ENCODE data around the gene OSBPL6. TPM values are rescaled to one million over a fixed set of nuclear protein-coding genes. Genes with fewer than 3 reads are reported as not detected.
"Not testable (repeated sequence)": the region's sequence is repeated elsewhere in the genome, so short reads cannot be mapped to it uniquely, and the experiment has no call there.

Gene OSBPL6
- total and polyA plus RNA-seq, 3 donors from 2014 or later: 1.7 to 3.8 (median 2.6) TPM

GRCh38 chr2:178345951-178346350 lies 151.6 kb downstream of the OSBPL6 start:
- Histone ChIP-seq H3K27me3 (no peaks in the 10 kb centered on the region), H3K4me3 (no peak overlapping the region), H3K36me3 (ENCODE audit: low read depth, missing control alignments) (no peaks in the 10 kb centered on the region), H3K9me3 (no peaks in the 10 kb centered on the region), H3K27ac (no peak overlapping the region), H3K4me1 (no peaks in the 10 kb centered on the region)
- no peak for TF ChIP-seq POLR2A (IDR thresholded peaks at IDR 0.05)
- TF ChIP-seq, protein P1, sequence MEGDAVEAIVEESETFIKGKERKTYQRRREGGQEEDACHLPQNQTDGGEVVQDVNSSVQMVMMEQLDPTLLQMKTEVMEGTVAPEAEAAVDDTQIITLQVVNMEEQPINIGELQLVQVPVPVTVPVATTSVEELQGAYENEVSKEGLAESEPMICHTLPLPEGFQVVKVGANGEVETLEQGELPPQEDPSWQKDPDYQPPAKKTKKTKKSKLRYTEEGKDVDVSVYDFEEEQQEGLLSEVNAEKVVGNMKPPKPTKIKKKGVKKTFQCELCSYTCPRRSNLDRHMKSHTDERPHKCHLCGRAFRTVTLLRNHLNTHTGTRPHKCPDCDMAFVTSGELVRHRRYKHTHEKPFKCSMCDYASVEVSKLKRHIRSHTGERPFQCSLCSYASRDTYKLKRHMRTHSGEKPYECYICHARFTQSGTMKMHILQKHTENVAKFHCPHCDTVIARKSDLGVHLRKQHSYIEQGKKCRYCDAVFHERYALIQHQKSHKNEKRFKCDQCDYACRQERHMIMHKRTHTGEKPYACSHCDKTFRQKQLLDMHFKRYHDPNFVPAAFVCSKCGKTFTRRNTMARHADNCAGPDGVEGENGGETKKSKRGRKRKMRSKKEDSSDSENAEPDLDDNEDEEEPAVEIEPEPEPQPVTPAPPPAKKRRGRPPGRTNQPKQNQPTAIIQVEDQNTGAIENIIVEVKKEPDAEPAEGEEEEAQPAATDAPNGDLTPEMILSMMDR (IDR thresholded peaks at IDR 0.05): no peak
- DNase-seq: no peak
- 87 to 93% methylated on average over 2 of the region's 2 CpGs for WGBS, 2 donors
- intact Hi-C loops (cut with DNase I; ENCODE audit: low total_unique reads): no loop called here

- Histone ChIP-seq H3K36me3 (ENCODE audit: low read depth, missing control alignments) (no peaks in the 10 kb centered on the region), H3K27me3 (no peaks in the 10 kb centered on the region), H3K9me3 (no peaks in the 10 kb centered on the region), H3K4me3 (no peak overlapping the region), H3K27ac (no peak overlapping the region), H3K4me1 (no peaks in the 10 kb centered on the region)
- intact Hi-C loops (cut with DNase I; ENCODE audit: low total_unique reads): no loop called here
- DNase-seq: no peak
- TF ChIP-seq POLR2A (IDR thresholded peaks at IDR 0.05): no peak
- TF ChIP-seq, protein P1 (IDR thresholded peaks at IDR 0.05): no peak
- WGBS, 2 donors: 82 to 85% methylated on average over 3 of the region's 3 CpGs
These were observed 155.7 kb downstream of the OSBPL6 start for GRCh38 chr2:178350051-178350450.

DNA sequence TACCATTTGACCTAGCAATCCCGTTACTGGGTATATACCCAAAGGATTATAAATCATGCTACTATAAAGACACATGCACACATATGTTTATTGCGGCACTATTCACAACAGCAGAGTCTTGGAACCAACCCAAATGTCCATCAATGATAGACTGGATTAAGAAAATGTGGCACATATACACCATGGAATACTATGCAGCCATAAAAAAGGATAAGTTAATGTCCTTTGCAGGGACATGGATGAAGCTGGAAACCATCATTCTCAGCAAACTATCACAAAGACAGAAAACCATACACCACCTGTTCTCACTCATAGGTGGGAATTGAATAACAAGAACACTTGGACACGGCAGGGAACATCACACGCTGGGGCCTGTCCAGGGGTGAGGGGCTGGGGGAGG lies 163.4 kb downstream of the OSBPL6 start:
- H3K27me3 ChIP-seq; DNase-seq; H3K36me3 ChIP-seq (ENCODE audit: low read depth, missing control alignments); H3K4me3 ChIP-seq; intact Hi-C loops (cut with DNase I; ENCODE audit: low total_unique reads); H3K27ac ChIP-seq; H3K9me3 ChIP-seq; H3K4me1 ChIP-seq: not testable (repeated sequence)
- 97 to 98% methylated on average over 4 of the region's 4 CpGs for whole genome bisulfite sequencing, 2 donors

GRCh38 chr2:178359192-178359912 lies 165.0 kb downstream of the OSBPL6 start:
- Histone ChIP-seq H3K27ac (no peak overlapping the region), H3K27me3 (no peaks in the 10 kb centered on the region), H3K4me3 (no peak overlapping the region), H3K36me3 (ENCODE audit: low read depth, missing control alignments) (no peaks in the 10 kb centered on the region), H3K4me1 (no peaks in the 10 kb centered on the region), H3K9me3 (no peaks in the 10 kb centered on the region)
- no peak for DNase-seq
- intact Hi-C loops (cut with DNase I; ENCODE audit: low total_unique reads): no loop called here
- WGBS, 2 donors: 93 to 96% methylated on average over 7 of the region's 7 CpGs
- no peak for TF ChIP-seq POLR2A (IDR thresholded peaks at IDR 0.05)
- TF ChIP-seq, protein P1 (IDR thresholded peaks at IDR 0.05): no peak

DNA sequence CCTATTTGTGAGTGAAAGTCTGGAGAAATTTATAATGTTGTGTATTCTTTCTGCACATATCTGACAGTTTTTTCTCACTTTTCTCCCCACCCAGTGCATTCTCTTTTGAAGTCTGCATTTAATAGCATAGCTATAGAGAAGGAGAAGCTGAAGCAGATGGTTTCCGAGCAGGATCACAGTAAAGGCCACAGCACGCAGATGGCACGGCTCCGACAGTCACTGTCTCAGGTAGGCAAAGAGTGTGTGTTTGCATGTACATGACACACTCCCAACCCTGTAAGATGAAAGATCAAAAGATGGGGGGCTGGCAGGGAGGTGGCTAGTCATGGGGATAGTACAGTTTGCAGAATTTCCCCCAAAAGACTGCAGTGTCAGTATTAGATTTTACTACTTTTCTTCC lies 167.3 kb downstream of the OSBPL6 start:
- H3K36me3 ChIP-seq (ENCODE audit: low read depth, missing control alignments): no peaks in the 10 kb centered on the region
- H3K4me1 ChIP-seq: no peaks in the 10 kb centered on the region
- H3K27me3 ChIP-seq: no peaks in the 10 kb centered on the region
- H3K27ac ChIP-seq: no peak overlapping the region
- intact Hi-C loops (cut with DNase I; ENCODE audit: low total_unique reads): no loop called here
- WGBS, 2 donors: 98% methylated on average over 4 of the region's 4 CpGs
- TF ChIP-seq, protein P1 (IDR thresholded peaks at IDR 0.05): no peak
- TF ChIP-seq POLR2A (IDR thresholded peaks at IDR 0.05): no peak
- H3K4me3 ChIP-seq: no peak overlapping the region
- H3K9me3 ChIP-seq: no peaks in the 10 kb centered on the region
- no peak for DNase-seq
